HG03432 (cell line): ENCODE measurements around the gene MPP7.
"Not testable (repeated sequence)": the region's sequence is repeated elsewhere in the genome, so short reads cannot be mapped to it uniquely, and the experiment has no call there.

Experiments
- ATAC-seq: cut with Tn5 transposase; IDR thresholded peaks from one replicate; pipeline ENCODE4 v1.9.1; 2021; ENCODE audit warnings: mild to moderate bottlenecking, moderate library complexity; ENCODE audit not compliant: unreplicated experiment

MPP7 gene

GRCh38 chr10:28302638-28303488 is at the start of gene MPP7:
Gene MPP7 (minus strand): TSS chr10:28303064. CDS start chr10:28238604, 64,460 bp downstream.
- peak; percentile 99 for ATAC-seq

GRCh38 chr10:28349892-28350291 is 47.0 kb upstream of the MPP7 start:
- ATAC-seq, result no peak

DNA sequence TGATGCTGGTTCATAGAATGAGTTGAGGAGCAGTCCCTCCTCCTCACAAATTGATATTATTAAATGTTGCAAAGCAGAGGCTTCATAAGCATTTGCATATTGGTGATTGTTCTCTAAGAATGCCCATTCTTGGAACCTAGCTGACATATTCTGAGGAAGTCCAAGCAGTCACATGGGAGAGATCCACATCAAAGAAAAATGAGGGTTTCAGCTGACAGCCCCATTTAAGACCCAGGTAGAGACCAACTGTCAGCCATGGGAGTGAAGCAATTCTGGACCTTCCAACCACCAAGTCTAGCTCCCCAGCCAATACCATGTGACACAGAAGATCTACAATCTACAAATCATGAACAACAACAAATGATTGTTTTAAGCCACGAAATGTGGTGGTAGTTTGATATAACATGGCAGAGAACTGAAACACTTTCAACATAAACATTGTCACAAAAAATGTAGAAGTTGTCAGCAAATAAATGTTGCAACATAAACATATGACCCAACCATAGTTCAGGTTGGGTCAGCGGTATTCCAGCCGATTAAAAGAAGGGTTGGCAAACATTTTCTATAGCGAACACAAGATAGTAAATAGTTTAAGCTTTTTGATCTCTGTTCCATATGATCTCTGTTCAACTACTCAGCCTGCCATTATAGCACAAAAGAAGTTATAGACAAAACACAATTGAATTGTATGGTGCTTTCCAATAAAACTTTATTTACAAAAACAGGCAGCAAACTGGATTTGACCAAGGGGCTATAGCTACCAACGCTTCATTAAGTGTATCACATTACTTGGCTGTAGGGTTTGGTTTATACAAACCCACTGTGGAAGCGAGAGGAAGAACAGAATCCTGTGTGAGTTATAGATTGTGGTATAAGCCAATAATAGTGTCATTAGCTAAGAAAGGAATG is 41.4 kb upstream of the MPP7 start:
- ATAC-seq, result no peak

DNA sequence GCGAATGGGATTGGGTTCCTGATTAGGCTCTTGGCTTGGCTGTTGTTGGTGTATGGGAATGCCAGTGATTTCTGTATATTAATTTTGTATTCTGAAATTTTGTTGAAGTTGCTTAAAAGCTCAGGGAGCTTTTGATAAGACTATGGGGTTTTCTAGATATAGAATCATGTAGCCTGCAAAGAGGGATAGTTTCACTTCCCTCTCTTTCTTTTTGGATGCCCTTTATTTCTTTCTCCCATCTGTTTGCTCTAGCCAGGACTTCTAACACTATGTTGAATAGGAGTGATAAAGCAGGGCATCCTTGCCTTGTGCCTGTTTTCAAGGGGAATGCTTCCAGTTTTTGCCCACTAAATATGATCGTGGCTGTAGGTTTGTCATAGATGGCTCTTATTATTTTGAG is 40.4 kb upstream of the MPP7 start:
- no peak for ATAC-seq

GRCh38 chr10:28341679-28342078 is 38.8 kb upstream of the MPP7 start:
- ATAC-seq, result not testable (repeated sequence)

- ATAC-seq, result no peak
Measured at GRCh38 chr10:28332726-28333125, 29.9 kb upstream of the MPP7 start.

GRCh38 chr10:28331841-28332240 is 29.0 kb upstream of the MPP7 start:
- ATAC-seq, result no peak

DNA sequence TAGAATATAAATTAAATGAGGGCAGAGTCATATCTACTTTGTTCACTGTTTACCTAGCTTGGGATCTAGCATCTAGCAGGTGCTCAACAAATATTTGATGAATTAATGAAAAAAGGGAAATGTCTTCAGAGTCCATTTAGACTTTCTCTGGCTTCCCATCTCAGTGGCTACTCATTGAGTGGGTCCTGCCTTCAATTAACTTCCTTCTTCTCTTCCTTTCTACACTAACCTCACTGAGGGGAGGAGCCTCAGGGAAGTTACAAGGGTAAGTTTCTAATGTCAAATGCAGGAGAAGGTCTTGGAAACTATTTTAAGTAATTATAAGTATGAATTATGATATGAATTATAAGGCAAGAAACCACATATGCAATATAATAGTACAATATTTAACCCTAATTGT is 28.2 kb upstream of the MPP7 start:
- no peak for ATAC-seq

DNA sequence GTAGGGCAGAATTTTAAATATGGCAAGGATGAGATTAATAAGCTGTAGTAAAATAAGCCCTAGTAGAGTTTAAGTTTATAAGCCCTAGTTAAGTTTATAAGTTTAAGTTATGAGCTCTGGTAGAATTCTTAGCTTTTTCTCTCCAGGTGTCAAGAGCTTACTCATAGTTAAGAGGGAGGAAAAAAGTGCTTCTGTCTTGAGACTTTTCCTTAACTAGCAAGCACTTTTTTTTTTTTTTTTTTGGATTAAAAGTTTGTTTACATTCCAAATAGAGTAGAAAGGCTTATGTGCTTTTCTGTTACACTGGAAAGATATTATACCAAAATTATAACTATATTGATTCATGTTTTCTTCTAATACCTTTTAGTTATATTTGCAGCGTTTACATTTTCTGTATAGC is 25.5 kb upstream of the MPP7 start:
- no peak for ATAC-seq

DNA sequence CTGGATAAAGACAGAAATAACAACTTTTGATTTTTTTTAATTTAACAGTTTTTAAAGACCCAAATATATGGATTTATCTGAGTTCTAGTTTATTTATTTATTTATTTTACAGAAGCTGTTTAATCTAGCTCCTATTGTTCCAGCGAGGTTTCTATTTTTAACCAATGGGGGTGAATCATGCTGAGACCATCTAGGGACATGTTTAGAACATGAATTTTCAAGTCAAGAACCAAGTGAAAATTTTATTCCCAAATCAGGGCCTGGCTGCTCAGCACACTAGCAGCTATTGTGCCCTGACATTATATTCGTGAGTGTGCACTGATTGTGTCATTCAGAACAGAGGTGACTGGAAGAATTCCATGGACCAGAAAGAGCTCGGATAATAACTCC is 24.6 kb upstream of the MPP7 start:
- no peak for ATAC-seq

GRCh38 chr10:28326516-28327490 is 23.9 kb upstream of the MPP7 start:
- ATAC-seq, result no peak

DNA sequence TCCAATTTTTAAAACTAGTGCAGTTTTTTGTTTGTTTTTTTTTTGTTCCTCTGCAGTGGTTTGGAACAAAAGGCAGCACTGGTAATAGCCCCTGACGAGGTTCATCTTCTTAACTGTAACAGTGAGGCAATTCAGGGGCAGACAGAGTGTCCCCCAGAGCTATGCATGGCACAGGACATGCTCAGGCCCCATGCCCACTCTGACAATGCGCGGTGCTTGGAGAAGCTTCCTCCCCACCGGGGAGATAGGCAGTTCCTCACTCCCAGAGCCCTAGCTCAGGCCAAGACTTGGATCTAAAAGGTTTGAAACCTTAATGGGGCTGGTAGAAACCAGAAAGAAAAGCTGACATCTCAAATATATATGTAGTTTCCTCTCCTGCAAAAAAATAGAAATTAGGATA is 17.9 kb upstream of the MPP7 start:
- ATAC-seq, result no peak

GRCh38 chr10:28320090-28320489 is 17.2 kb upstream of the MPP7 start:
- no peak for ATAC-seq

DNA sequence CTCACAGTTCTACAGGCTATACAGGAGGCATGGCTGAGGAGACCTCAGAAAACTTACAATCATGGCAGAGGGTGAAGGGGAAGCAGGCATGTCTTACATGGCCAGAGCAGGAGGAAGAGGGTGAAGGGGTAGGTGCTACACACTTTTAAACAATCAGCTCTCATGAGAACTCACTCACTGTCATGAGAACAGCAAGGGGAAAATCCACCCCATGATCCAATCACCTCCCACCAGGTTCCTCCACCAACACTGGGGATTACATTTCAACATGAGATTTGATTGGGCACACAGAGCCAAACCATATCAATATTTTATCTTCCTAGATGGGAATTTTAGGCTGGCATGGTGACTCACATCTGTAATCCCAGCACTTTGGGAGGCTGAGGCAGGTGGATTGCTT is 16.2 kb upstream of the MPP7 start:
- ATAC-seq, result not testable (repeated sequence)

GRCh38 chr10:28318626-28319025 is 15.8 kb upstream of the MPP7 start:
- no peak for ATAC-seq

DNA sequence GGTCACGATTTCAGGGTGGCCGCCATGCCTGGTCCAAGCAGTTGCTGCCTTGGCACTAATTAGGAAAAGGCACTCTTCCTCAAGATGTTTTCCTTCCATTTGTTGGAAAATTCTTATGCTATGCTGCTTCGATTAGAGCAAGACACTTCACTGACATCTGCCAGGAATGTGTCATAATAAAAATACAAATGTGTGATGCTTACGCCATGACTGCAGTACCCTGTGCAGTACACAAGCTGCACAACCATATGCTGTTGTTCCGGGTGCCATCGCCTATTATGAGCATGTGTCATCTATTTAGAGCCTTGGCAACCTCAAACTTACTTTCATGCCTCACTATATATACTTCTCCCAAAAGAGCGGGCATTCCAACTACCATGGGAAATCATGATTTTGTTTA is 14.9 kb upstream of the MPP7 start:
- ATAC-seq, result no peak

- no peak for ATAC-seq
Measured at GRCh38 chr10:28316696-28317095, 13.8 kb upstream of the MPP7 start.

- ATAC-seq, result no peak
Measured at GRCh38 chr10:28315140-28315539, 12.3 kb upstream of the MPP7 start.

GRCh38 chr10:28314211-28314610 is 11.3 kb upstream of the MPP7 start:
- ATAC-seq, result no peak

DNA sequence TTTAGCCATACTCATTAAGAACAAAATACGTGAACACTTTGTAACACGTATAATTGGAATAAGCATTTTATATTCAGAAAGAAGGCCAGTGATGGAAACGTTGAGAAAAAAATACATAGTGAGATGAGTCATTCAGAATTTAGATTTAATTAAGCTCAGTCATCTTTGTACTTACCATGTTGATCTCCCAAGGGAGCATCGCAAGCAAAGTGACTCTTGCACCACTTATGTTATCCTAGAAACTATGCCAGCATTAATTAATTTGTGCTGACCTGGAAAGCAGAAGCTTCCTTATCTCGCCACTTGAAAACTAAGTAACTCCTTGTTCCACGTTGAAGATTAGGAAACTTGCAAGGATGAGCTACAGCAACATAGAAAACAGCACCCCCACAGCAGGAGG is 9.7 kb upstream of the MPP7 start:
- no peak for ATAC-seq

GRCh38 chr10:28311104-28311503 is 8.2 kb upstream of the MPP7 start:
- no peak for ATAC-seq
